ENCODE results near the gene TSKU. TPM values are rescaled to one million over a fixed set of nuclear protein-coding genes. Genes with fewer than 3 reads are reported as not detected.

Gene TSKU
- total RNA-seq, 2 donors from 2014 or later = 32.7 to 51.7 TPM

DNA sequence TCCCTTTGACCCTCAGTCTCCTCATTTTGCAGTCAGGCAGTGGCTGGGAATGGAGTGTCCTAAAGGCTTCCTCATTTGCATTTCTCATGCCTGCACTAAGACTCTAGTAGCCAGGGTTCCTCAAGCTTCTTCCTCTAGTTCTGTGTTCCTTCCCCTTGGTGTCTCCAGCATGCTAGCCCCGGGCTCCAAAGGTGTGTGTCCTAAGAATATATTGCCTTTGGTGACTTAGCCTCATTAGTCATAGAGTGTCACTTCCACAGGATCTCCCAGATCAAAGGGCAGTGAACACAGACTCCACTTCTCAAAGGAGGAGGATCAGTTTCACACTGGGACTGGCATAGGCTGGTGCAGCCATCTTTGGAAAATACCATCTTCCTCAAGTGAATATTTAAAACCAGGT is 56.2 kb downstream of the TSKU start:
- ATAC-seq = no peak
- intact Hi-C loops (cut with DNase I) = no loop called here
- DNase-seq = no peak
- Histone ChIP-seq H3K36me3 (replicated peaks in 1 of 2; ENCODE audit: insufficient read depth in 1 of 2, low read depth in 2 of 2) (no peaks in the 10 kb centered on the region), H3K9me3 (no peaks in the 10 kb centered on the region), H3K27me3 (no peaks in the 10 kb centered on the region), H3K4me3 (no peak overlapping the region), H3K27ac (no peak overlapping the region), H3K4me1 (peaks cover 30% of the 10 kb centered on the region)
- TF ChIP-seq, protein P1, sequence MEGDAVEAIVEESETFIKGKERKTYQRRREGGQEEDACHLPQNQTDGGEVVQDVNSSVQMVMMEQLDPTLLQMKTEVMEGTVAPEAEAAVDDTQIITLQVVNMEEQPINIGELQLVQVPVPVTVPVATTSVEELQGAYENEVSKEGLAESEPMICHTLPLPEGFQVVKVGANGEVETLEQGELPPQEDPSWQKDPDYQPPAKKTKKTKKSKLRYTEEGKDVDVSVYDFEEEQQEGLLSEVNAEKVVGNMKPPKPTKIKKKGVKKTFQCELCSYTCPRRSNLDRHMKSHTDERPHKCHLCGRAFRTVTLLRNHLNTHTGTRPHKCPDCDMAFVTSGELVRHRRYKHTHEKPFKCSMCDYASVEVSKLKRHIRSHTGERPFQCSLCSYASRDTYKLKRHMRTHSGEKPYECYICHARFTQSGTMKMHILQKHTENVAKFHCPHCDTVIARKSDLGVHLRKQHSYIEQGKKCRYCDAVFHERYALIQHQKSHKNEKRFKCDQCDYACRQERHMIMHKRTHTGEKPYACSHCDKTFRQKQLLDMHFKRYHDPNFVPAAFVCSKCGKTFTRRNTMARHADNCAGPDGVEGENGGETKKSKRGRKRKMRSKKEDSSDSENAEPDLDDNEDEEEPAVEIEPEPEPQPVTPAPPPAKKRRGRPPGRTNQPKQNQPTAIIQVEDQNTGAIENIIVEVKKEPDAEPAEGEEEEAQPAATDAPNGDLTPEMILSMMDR (IDR thresholded peaks at IDR 0.05) = no peak
- no peak for TF ChIP-seq POLR2A (IDR thresholded peaks at IDR 0.05)
- WGBS, 2 donors = 18 to 31% methylated on average over 1 of the region's 1 CpG

- no peaks in the 10 kb centered on the region for H3K9me3 ChIP-seq
- no peak overlapping the region for H3K27ac ChIP-seq
- no peaks in the 10 kb centered on the region for H3K27me3 ChIP-seq
- no peak overlapping the region for H3K4me3 ChIP-seq
- ATAC-seq = no peak
- TF ChIP-seq POLR2A (IDR thresholded peaks at IDR 0.05) = no peak
- TF ChIP-seq, protein P1 (IDR thresholded peaks at IDR 0.05) = no peak
- 78 to 83% methylated on average over 4 of the region's 4 CpGs for WGBS, 2 donors
- peaks cover 16% of the 10 kb centered on the region for H3K4me1 ChIP-seq
- no peak for DNase-seq
- H3K36me3 ChIP-seq (replicated peaks in 1 of 2; ENCODE audit: insufficient read depth in 1 of 2, low read depth in 2 of 2) = no peaks in the 10 kb centered on the region
- intact Hi-C loops (cut with DNase I) = no loop called here
Observed at GRCh38 chr11:76841923-76842452, 58.8 kb downstream of the TSKU start.

GRCh38 chr11:76843907-76844306 is 60.8 kb downstream of the TSKU start:
- no peaks in the 10 kb centered on the region for H3K36me3 ChIP-seq (replicated peaks in 1 of 2; ENCODE audit: insufficient read depth in 1 of 2, low read depth in 2 of 2)
- no peaks in the 10 kb centered on the region for H3K9me3 ChIP-seq
- DNase-seq (no peak), ATAC-seq (no peak)
- 95 to 97% methylated on average over 3 of the region's 3 CpGs for WGBS, 2 donors
- H3K4me1 ChIP-seq = no peaks in the 10 kb centered on the region
- H3K27me3 ChIP-seq = no peaks in the 10 kb centered on the region
- TF ChIP-seq, protein P1 (IDR thresholded peaks at IDR 0.05) = no peak
- TF ChIP-seq POLR2A (IDR thresholded peaks at IDR 0.05) = no peak
- no peak overlapping the region for H3K4me3 ChIP-seq
- intact Hi-C loops (cut with DNase I) = no loop called here
- no peak overlapping the region for H3K27ac ChIP-seq

GRCh38 chr11:76844511-76844910 is 61.4 kb downstream of the TSKU start:
- TF ChIP-seq, protein P1 (IDR thresholded peaks at IDR 0.05) = no peak
- TF ChIP-seq POLR2A (IDR thresholded peaks at IDR 0.05) = no peak
- Histone ChIP-seq H3K9me3 (no peaks in the 10 kb centered on the region), H3K4me1 (no peaks in the 10 kb centered on the region), H3K36me3 (replicated peaks in 1 of 2; ENCODE audit: insufficient read depth in 1 of 2, low read depth in 2 of 2) (no peaks in the 10 kb centered on the region), H3K27ac (no peak overlapping the region), H3K27me3 (no peaks in the 10 kb centered on the region), H3K4me3 (no peak overlapping the region)
- 75 to 83% methylated on average over 10 of the region's 10 CpGs for WGBS, 2 donors
- intact Hi-C loops (cut with DNase I) = no loop called here
- no peak for DNase-seq
- ATAC-seq = no peak

DNA sequence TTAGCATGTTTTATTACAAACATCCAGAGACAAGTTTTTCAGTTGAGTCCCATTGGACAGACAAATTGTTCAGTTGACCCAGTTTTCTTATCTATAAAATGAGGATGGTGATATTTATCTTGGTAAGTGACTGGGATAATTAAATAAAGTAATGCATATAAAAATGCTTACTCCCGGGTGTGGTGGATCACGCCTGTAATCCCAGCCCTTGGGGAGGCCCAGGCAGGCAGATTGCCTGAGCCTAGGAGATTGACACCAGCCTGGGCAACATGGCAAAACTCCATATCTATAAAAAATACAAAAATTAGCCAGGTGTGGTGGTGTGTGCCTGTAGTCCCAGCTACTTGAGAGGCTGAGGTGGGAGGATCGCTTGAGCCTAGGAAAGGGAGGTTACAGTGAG is 61.9 kb downstream of the TSKU start:
- intact Hi-C loops (cut with DNase I) = no loop called here
- Histone ChIP-seq H3K4me1 (no peaks in the 10 kb centered on the region), H3K4me3 (no peak overlapping the region), H3K27ac (no peak overlapping the region), H3K9me3 (no peaks in the 10 kb centered on the region), H3K36me3 (replicated peaks in 1 of 2; ENCODE audit: insufficient read depth in 1 of 2, low read depth in 2 of 2) (no peaks in the 10 kb centered on the region), H3K27me3 (no peaks in the 10 kb centered on the region)
- ATAC-seq (no peak), DNase-seq (no peak)
- WGBS, 2 donors = 78 to 81% methylated on average over 3 of the region's 3 CpGs
- no peak for TF ChIP-seq POLR2A (IDR thresholded peaks at IDR 0.05)
- TF ChIP-seq, protein P1 (IDR thresholded peaks at IDR 0.05) = no peak
